K562 (cell line): ENCODE results near the gene SLC9A1. TPM values are rescaled to one million over a fixed set of nuclear protein-coding genes. Genes with fewer than 3 reads are reported as not detected.

Experiments used
- BDP1 ChIP-seq: IDR thresholded peaks from 3 replicates; pipeline ENCODE4 v1.6.1; 2011; ENCODE audit not compliant: insufficient read length, insufficient read depth
- HCFC1 ChIP-seq: IDR thresholded peaks from 2 replicates; pipeline ENCODE4 v1.6.1; 2012; ENCODE audit warnings: low read depth, low read length, improper control_type of control experiment
- HDAC6 ChIP-seq: IDR thresholded peaks from 2 replicates; pipeline ENCODE4 v1.6.1; 2012; ENCODE audit warnings: low read depth, mild to moderate bottlenecking, control low read depth, inconsistent platforms, low read length, moderate library complexity
- HLTF ChIP-seq: fragments of 450-650 bp; IDR thresholded peaks from 2 replicates; pipeline ENCODE4 v1.6.1; 2016
- KDM5B ChIP-seq: fragments of 200-600 bp; sonication (generic); IDR thresholded peaks from 2 replicates; pipeline ENCODE4 v1.6.1; 2012; ENCODE audit warnings: low read depth, mild to moderate bottlenecking, moderate library complexity, low read length, control low read depth, inconsistent platforms; ENCODE audit not compliant: insufficient replicate concordance
- MAFF ChIP-seq: IDR thresholded peaks from 2 replicates; pipeline ENCODE4 v1.6.1; 2012; ENCODE audit warnings: low read length, improper control_type of control experiment
- MCM5 ChIP-seq: fragments of 450-650 bp; IDR thresholded peaks from 2 replicates; pipeline ENCODE4 v1.6.1; 2016; ENCODE audit warnings: low read depth
- NCOA1 ChIP-seq: fragments of 450-650 bp; IDR thresholded peaks from 2 replicates; pipeline ENCODE4 v1.6.1; 2016; ENCODE audit warnings: low read depth
- NCOR1 ChIP-seq: fragments of 450-650 bp; IDR thresholded peaks from 2 replicates; pipeline ENCODE4 v1.6.1; 2016; ENCODE audit warnings: mild to moderate bottlenecking, moderate library complexity
- NR4A1 ChIP-seq, 2 experiments: fragments of 250-450 bp in 1 of 2; fragments of 450-650 bp in 1 of 2; sonication (Bioruptor Pico) in 1 of 2; IDR thresholded peaks; 2 replicates each; pipeline versions ENCODE4 v1.4.0 to v1.6.1; 2016 to 2020; ENCODE audit warnings: mild to moderate bottlenecking in 2 of 2, missing compliant biosample characterization in 1 of 2, missing genetic modification characterization in 1 of 2, moderate library complexity in 1 of 2
- SMARCA5 ChIP-seq: fragments of 450-650 bp; IDR thresholded peaks from 2 replicates; pipeline ENCODE4 v1.6.1; 2016
- TCFL5 ChIP-seq: fragments of 250-450 bp; sonication (Bioruptor Pico); conservative IDR thresholded peaks from 2 replicates; pipeline ENCODE4 v1.6.1; 2021; ENCODE audit warnings: mild to moderate bottlenecking, moderate library complexity, matching md5 sums
- ZNF217 ChIP-seq: sonication (generic); formaldehyde crosslinking; IDR thresholded peaks from 2 replicates; pipeline ENCODE4 v1.8.0; 2022; ENCODE audit warnings: mild to moderate bottlenecking, missing genetic modification reagents
- ZNF224 ChIP-seq: sonication (generic); formaldehyde crosslinking; IDR thresholded peaks from 2 replicates; pipeline ENCODE4 v1.8.0; 2022; ENCODE audit warnings: mild to moderate bottlenecking, missing genetic modification reagents
- ZNF324 ChIP-seq: fragments of 250-450 bp; sonication (Bioruptor Pico); IDR thresholded peaks from 2 replicates; pipeline ENCODE4 v1.4.0; 2020; ENCODE audit warnings: mild to moderate bottlenecking
- ZNF696 ChIP-seq: fragments of 250-450 bp; sonication (Bioruptor Pico); conservative IDR thresholded peaks from 2 replicates; pipeline ENCODE4 v1.4.0; 2020; ENCODE audit warnings: mild to moderate bottlenecking, moderate library complexity
- polyA plus RNA-seq, 8 experiments: library from polyadenylated mRNA; depleted of rRNA in 4 of 8; stranded (reverse) in 5 of 8; unstranded in 3 of 8; fragments of >200 nt; fragmentation: Nextera tagmentation in 2 of 8; fragmentation: Illumina TruSeq in 1 of 8; extraction: Ambion mirVana in 2 of 8; extraction: Trizol in 1 of 8; gene quantifications; 2 replicates each; pipeline versions ENCODE4 v1.2.1 to v1.2.3, GENCODE V29; 2011 to 2014; ENCODE audit warnings: inconsistent platforms in 1 of 8, missing spikeins in 1 of 8
- total RNA-seq, 7 experiments: library from RNA; depleted of rRNA in 6 of 7; stranded (reverse); fragments of >200 nt in 6 of 7; fragmentation: Illumina TruSeq in 2 of 7; extraction: Trizol in 2 of 7; gene quantifications; 2 replicates each; pipeline versions ENCODE4 v1.2.1 to v1.2.3, GENCODE V29; 2011 to 2021; ENCODE audit warnings: low replicate concordance in 1 of 7
- TF ChIP-seq, protein P1 (sequence below), 2 experiments: fragments of 250-450 bp in 1 of 2; fragments of 450-650 bp in 1 of 2; sonication (Bioruptor Pico) in 1 of 2; IDR thresholded peaks; 2 replicates each; pipeline versions ENCODE4 v1.6.1 to v1.8.0; 2016 to 2021; ENCODE audit warnings: mild to moderate bottlenecking in 2 of 2, moderate library complexity in 2 of 2, missing compliant biosample characterization in 1 of 2, missing genetic modification characterization in 1 of 2
- TF ChIP-seq, protein P2 (sequence below): fragments of 250-450 bp; sonication (Bioruptor Pico); IDR thresholded peaks from 2 replicates; pipeline ENCODE4 v1.4.0; 2020; ENCODE audit warnings: mild to moderate bottlenecking, moderate library complexity, borderline replicate concordance
- TF ChIP-seq, protein P3 (sequence below): fragments of 200-800 bp; sonication (Bioruptor generic); IDR thresholded peaks from 2 replicates; pipeline ENCODE4 v1.6.1; 2016; ENCODE audit warnings: missing genetic modification characterization, missing compliant biosample characterization
- TF ChIP-seq, protein P4 (sequence below): fragments of 450-650 bp; IDR thresholded peaks from 2 replicates; pipeline ENCODE4 v1.6.1; 2016; ENCODE audit warnings: borderline replicate concordance

The SLC9A1 gene
- total and polyA plus RNA-seq, 9 of the 15 experiments (the other 6 are each of a cell fraction or from before 2014, with no cell fraction given), result 0.59 to 14.4 (median 2.0) TPM

DNA sequence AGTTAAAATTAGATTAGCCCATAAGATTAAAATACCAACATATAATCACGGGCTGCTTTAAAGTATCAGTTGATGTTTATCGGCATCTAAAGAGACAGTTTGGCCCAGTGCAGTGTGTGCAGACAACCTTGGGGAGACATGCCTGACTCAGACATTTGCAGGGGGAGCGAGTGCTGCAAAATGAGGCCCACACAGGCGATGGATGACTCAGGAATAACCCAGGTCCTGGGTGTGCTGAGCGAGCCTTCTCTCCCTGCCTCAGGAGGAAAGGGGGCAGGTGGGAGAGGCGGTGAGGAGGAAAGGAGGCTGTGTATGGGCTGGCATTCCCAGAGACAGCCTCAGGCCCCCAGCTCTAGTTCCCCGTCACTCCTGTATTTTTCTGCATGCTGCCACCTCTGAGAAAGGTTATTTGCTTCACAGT is 9.0 kb downstream of the SLC9A1 start (continued):
- TF ChIP-seq, protein P1, sequence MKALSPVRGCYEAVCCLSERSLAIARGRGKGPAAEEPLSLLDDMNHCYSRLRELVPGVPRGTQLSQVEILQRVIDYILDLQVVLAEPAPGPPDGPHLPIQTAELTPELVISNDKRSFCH (CRISPR knock-in tag; IDR thresholded peaks at IDR 0.05), result no peak
- TF ChIP-seq, protein P1 (tag; IDR thresholded peaks at IDR 0.05), result no peak
- TF ChIP-seq BDP1 (no peak), ZNF324 (CRISPR knock-in tag) (no peak), ZNF224 (no peak), TCFL5 (no peak), HLTF (no peak), MAFF (peak; percentile 73; the same call in 1 of the 2 replicates), ZNF217 (CRISPR knock-in tag) (no peak), NCOA1 (no peak), HDAC6 (no peak), NR4A1 (CRISPR knock-in tag; IDR thresholded peaks at IDR 0.05) (no peak), NR4A1 (tag; IDR thresholded peaks at IDR 0.05) (no peak), MCM5 (no peak), NCOR1 (peak; percentile 32; the same call in 1 of the 2 replicates), KDM5B (peak; percentile 30), ZNF696 (CRISPR knock-in tag) (no peak), HCFC1 (no peak), SMARCA5 (no peak)
- TF ChIP-seq, protein P2, sequence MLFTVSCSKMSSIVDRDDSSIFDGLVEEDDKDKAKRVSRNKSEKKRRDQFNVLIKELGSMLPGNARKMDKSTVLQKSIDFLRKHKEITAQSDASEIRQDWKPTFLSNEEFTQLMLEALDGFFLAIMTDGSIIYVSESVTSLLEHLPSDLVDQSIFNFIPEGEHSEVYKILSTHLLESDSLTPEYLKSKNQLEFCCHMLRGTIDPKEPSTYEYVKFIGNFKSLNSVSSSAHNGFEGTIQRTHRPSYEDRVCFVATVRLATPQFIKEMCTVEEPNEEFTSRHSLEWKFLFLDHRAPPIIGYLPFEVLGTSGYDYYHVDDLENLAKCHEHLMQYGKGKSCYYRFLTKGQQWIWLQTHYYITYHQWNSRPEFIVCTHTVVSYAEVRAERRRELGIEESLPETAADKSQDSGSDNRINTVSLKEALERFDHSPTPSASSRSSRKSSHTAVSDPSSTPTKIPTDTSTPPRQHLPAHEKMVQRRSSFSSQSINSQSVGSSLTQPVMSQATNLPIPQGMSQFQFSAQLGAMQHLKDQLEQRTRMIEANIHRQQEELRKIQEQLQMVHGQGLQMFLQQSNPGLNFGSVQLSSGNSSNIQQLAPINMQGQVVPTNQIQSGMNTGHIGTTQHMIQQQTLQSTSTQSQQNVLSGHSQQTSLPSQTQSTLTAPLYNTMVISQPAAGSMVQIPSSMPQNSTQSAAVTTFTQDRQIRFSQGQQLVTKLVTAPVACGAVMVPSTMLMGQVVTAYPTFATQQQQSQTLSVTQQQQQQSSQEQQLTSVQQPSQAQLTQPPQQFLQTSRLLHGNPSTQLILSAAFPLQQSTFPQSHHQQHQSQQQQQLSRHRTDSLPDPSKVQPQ, result no peak
- TF ChIP-seq, protein P3, sequence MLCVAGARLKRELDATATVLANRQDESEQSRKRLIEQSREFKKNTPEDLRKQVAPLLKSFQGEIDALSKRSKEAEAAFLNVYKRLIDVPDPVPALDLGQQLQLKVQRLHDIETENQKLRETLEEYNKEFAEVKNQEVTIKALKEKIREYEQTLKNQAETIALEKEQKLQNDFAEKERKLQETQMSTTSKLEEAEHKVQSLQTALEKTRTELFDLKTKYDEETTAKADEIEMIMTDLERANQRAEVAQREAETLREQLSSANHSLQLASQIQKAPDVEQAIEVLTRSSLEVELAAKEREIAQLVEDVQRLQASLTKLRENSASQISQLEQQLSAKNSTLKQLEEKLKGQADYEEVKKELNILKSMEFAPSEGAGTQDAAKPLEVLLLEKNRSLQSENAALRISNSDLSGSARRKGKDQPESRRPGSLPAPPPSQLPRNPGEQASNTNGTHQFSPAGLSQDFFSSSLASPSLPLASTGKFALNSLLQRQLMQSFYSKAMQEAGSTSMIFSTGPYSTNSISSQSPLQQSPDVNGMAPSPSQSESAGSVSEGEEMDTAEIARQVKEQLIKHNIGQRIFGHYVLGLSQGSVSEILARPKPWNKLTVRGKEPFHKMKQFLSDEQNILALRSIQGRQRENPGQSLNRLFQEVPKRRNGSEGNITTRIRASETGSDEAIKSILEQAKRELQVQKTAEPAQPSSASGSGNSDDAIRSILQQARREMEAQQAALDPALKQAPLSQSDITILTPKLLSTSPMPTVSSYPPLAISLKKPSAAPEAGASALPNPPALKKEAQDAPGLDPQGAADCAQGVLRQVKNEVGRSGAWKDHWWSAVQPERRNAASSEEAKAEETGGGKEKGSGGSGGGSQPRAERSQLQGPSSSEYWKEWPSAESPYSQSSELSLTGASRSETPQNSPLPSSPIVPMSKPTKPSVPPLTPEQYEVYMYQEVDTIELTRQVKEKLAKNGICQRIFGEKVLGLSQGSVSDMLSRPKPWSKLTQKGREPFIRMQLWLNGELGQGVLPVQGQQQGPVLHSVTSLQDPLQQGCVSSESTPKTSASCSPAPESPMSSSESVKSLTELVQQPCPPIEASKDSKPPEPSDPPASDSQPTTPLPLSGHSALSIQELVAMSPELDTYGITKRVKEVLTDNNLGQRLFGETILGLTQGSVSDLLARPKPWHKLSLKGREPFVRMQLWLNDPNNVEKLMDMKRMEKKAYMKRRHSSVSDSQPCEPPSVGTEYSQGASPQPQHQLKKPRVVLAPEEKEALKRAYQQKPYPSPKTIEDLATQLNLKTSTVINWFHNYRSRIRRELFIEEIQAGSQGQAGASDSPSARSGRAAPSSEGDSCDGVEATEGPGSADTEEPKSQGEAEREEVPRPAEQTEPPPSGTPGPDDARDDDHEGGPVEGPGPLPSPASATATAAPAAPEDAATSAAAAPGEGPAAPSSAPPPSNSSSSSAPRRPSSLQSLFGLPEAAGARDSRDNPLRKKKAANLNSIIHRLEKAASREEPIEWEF (CRISPR knock-in tag), result no peak
- TF ChIP-seq, protein P4, sequence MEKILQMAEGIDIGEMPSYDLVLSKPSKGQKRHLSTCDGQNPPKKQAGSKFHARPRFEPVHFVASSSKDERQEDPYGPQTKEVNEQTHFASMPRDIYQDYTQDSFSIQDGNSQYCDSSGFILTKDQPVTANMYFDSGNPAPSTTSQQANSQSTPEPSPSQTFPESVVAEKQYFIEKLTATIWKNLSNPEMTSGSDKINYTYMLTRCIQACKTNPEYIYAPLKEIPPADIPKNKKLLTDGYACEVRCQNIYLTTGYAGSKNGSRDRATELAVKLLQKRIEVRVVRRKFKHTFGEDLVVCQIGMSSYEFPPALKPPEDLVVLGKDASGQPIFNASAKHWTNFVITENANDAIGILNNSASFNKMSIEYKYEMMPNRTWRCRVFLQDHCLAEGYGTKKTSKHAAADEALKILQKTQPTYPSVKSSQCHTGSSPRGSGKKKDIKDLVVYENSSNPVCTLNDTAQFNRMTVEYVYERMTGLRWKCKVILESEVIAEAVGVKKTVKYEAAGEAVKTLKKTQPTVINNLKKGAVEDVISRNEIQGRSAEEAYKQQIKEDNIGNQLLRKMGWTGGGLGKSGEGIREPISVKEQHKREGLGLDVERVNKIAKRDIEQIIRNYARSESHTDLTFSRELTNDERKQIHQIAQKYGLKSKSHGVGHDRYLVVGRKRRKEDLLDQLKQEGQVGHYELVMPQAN, result no peak
